ENCODE measurements around the gene EIF1.
A peak's percentile ranks its signal among the peaks of the same experiment; 100 is the strongest.

The EIF1 gene

DNA sequence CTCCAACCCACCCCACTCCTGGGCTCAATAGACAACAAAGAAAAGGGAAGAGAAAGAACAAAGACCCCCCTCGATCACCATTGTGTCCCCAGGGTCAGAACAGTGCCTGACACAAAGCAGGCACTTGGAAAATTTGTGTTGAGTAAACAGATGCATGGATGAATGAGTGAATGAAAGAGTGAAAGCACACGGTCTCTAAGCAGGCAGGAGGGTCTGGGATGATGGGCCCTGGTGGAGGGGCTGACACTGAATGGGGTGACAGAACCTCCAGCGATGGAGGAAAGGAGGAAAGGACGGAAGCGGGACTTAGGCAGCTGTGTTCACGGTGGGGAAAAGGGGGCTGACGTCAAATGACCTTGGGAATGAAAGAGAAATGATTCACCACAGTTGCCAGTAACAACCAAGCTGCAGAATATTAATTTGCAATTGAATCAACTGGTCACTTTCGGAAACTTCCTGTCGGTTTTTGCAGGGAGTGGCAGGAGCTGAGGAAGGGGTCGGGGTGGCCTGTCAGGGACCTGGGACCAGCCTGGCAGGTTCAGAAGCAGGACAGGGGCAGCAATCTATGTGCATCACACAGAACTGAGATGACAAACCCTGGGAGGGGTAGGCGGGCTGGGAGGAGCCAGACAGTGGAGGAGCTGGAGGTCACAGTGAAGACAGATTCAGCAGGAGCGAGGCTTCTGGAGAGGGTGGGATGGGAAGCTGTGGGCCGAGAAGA lies 16.7 kb downstream of the EIF1 start:
- DNase-seq, result no peak

DNA sequence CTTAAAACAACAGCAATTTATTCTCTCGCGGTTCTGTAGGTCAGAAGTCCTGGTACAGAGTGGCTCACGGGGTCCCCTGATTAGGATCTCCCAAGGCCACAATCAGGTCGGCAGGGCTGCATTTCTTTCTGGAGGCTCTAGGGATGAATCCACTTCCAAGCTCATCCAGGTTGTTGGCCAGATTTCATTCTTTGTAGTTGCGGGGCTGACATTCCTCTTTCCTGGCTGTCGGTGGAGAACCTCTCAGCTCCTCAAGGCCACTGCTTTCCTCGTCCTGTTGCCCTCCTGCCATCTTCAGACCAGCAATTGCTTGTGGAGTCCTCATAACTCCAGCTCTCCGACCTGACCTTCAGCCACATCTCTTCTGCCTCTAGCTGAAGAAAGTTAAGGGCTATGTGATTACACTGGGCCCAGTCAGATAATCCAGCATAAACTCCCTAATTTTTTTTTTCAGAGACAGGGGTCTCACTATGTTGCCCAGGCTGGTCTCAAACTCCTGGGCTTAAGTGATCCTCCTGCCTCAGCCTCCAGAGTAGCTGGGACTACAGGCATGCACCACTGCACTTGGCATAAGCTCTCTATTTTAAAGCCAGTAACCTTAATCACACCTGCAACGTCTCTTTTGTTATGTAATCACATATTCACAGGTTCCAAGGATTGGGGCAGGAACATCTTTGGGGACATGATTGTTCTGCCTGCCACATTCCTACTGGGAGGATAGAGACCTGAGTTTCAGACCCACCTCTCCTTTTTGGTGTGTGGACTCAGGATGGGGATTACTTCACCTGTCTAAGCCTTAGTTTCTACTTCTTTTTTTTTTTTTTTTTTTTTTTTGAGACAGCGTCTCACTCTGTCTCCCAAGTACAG lies 19.4 kb downstream of the EIF1 start:
- no peak for DNase-seq

DNA sequence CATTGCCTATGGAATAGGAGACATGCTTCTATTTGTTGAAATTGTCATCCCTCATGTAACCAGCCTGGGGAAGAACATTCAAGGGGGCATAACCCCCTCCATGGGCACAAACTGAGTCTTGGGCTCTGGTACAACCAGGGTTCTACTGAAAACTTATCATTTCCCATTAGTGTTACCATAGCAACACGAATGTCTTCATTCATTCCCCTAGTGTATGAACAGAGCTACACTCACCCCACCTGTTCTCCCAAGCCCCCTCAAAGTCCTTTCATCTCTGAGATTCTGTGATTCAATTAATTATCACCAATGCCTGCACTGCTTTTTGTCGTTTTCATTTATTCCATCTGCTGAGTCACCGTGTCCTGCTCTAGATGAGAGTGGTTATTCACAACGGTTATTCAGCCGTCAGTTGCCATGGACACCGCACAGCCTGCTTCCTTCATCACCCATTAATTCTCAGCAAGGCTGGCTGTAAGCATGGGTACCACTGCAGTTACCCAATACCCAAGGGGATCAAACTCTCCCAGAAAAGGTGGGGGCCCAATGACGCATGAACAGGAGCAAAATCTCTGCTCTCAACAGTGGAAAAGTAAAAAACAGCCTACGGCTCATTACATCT lies 21.9 kb downstream of the EIF1 start:
- DNase-seq, result peak; percentile 35

DNA sequence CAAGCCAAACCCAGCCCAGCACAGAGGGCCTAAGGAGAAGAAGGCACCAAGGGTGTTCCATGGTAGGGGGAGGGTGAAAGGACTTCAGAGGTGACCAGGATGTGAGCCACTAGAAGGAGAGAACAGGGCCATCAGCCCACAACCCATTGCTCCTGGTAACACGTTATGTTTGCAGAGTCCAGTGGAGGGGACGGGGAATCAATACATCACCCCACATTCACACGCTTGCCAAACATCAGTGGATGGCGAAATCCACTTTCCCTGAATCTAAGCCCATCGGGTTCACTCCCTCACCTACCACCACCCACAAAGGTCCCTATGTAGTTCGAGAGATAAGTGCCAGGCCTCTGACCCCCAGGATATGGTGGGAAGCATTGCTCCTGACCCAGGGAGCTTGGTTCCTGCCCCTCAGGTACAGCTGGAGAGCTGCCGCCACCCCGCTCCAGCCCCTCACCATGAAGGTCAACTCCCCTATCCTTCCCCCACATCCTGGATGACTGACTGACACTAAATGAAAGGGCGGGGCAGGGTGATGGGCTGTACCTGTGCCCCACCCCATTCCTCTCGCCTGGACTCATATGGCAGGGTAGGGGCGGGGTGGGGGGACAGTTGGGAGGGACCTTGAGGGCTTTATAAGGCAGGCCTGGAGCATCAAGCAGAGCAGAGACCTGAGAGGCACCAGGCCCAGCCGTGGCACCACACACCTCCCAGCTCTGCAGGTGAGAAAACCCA lies 23.1 kb downstream of the EIF1 start, which contains the start of gene GAST:
Gene GAST, plus strand, starts transcription at position 663 of the 732 bp plus-strand sequence. CDS start 3,106 bp downstream, outside the sequence.
- no peak for DNase-seq

DNA sequence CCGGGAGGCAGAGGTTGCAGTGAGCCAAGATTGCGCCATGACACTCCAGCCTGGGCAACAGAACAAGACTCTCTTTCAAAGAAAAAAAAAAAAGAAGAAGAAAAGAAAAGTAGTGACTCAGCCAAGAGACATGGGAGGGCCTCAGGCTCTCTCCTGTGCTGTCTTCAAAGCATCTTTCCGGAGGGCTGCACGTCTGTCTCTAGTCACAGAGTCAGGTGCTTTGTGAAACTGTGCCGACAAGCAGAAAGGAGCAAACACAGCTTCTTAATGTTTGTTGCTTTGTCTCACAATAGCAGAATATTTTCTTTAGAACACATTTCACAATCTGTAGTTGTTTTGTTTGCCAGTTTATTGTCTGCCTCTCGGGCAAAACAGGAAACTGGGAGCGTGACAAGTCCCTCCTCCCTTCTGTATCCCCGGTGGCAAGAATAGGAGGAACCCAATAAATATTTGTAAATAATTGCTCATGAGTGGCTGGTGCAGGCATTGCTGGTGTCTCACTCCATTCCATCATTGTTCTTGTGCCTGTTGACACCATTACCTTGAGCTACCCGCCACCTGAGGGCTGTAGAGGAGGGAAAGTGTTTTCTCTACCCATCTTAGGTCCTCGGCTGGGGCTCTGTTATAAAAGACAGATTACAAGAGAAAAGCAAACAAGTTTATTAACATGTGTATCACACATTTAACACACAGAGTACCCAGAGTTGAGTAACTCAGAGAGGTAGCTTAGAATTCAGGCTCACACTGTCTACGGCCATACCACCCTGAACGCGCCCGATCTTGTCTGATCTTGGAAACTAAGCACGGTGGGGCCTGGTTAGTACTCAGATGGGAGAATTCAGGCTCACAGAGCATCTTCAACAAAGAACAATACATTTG lies 29.0 kb downstream of the EIF1 start:
- no peak for DNase-seq

DNA sequence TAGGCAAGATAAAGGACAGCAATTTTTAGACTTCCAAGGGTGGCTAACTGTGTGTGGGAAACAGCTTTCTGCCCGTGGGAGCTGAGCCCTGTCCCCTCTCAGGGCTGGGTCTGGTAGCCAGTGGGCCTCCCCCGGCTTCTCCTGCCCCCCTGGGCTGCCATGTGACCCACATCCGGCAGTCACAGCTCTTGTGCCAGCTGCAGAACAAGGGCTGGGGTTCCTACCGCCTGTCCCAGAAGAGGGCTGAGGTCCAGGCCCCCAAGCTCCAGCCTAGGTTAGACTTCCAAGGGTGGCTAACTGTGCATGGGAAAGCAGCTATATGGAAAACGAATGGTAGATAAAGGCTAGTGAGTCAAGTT lies 29.6 kb downstream of the EIF1 start:
- DNase-seq, result no peak

DNA sequence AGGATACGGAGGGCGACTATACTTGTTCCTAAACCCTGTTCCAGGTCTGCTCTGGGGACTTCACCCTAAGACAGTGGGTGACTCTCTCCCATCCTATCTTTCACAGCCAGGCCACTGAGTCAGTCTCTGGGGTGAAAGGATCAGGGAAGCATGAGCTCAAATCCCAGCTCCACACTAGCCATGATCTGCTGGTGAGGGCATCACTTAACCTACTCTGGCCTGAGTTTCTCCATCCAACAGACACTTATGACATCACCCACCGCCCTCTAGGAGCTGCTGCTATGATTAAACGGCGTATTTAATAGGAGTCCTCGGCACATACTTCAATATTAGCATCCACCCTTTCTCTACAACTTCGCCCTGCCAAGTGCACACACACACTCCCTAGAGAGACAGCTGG lies 33.5 kb downstream of the EIF1 start:
- no peak for DNase-seq

DNA sequence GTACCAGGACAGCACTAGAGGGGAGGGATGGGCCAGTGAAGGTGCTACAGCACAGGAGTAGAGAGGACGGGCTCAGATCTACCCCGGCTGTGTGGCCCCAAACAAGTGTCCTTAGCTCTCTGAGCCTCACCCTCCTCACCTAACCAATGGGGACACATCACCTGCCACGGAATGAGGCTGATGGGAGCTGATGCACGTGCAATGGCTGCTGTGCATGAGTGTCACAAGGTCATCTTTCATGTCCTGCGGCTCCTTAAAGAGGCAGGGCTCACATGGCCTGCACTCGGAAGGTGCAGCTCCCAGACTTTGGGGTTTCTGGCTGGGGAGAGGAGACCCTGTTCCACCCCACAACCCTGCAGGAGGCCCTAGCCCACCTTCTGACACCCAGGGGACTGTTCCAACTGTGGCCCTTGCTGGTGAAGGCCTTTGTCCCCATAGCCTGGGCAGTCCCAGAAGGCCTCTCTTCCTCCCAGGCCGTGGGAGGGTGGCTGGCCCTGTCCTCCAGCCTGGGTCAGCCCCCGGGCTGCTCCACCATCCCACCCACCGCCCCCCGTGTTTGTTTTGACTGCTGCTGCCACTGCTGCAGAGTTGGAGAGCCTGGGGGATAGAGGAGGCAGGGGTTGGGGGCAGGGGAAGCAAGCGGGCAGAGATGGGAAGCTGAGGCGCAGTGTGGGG lies 35.3 kb downstream of the EIF1 start:
- no peak for DNase-seq

DNA sequence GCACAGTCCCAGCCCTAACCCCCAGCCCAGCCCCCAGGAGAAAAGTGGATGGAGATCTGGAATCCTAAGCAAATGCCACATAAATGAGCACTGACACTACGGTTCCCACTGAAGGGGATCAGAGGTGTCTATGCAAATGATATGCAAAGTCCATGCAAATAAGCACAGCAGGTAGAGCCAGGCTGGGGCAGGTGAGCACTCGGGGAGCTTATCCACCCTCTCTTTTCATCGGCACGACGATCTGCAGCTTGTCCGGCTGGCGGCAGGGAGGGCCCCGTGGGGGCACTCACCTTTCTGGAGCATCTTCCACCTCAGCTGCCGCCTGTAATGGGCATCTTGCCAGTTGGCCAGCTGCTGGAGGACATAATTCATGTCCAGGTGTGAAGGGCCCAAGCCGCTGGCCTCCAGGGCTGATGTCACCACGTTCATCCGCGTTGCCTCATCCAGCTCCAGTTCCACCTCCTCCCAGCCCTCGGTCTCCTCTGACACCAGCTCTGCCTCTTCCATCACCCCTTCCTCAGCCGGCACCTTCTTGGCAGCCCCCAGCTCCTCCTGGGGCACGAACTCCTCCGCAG lies 35.9 kb downstream of the EIF1 start:
- DNase-seq, result no peak

DNA sequence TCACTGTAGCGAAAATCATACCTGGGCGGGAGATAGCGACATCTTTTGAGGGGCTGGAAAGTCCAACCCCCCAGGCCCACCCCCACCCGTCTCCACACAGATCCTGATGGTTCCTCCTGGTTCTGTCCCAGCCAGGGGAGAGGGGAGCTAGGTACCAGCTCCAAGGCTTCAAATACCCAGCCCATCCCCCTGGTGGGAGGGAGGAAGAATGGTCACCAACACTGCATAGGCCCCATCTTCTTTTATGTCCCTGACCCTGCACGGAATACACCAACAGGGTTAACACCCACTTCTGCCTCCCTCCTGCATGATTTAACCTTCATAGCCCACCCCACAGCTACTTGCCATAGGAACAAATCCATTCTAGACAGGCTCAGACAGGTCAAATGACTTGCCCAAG lies 36.4 kb downstream of the EIF1 start:
- DNase-seq, result no peak

DNA sequence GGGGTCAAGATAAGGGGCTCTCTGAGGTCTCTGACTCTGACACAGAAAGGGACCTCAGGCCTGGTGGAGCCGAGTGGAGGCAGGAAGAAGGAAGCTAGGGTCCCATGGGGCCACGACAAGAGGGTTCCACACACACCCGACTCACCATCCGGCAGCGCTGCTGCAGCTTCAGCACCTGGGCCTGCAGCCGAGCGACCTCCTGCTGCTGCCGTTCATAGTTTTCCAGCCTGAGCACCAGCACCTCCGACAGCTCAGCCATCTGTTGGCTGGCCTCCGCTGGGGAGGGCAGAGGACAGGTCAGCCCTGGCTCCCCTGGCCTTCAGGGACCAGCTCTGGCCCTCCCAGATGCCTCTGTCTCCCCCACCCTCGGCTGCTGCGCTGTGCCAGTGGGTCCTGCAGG lies 39.4 kb downstream of the EIF1 start:
- no peak for DNase-seq

DNA sequence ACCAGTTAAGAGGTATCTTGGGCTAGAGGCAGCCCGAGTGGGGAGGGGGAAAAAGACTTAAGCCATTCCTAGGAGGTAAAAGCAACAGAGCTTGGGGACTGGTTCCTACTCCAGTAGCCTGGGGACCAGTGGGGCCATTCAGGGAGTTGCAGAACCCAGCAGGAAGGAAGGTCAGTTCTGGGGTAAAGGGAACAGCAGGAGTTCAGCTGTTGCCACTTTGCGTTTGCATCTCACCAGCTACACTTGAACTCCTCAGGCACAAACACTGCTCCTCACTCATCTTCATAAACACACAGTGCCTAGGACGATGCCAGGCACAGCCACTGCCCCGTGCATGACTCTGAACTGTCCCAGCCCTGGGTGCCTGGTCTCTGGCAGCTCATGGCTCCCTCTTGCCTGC lies 41.8 kb downstream of the EIF1 start:
- DNase-seq, result no peak

DNA sequence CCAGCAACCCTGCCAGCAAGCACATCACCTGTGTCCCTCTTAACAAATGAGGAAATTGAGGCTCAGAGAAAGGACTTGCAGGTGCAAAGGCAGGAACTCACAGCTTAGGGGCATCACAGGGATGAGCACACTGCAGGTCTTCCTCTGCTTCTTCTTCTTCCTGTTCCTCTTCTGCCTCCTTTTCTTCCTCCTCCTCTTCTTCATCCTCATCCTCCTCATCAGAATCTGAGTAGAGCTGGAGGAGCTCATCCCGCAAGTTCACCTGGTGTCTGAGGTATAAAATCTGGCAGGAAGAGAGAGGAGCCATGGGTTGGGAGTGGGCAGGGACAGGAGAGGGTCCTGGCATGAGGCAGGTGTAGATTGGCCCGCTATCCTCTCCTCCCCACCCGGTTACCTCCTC lies 43.2 kb downstream of the EIF1 start:
- no peak for DNase-seq

DNA sequence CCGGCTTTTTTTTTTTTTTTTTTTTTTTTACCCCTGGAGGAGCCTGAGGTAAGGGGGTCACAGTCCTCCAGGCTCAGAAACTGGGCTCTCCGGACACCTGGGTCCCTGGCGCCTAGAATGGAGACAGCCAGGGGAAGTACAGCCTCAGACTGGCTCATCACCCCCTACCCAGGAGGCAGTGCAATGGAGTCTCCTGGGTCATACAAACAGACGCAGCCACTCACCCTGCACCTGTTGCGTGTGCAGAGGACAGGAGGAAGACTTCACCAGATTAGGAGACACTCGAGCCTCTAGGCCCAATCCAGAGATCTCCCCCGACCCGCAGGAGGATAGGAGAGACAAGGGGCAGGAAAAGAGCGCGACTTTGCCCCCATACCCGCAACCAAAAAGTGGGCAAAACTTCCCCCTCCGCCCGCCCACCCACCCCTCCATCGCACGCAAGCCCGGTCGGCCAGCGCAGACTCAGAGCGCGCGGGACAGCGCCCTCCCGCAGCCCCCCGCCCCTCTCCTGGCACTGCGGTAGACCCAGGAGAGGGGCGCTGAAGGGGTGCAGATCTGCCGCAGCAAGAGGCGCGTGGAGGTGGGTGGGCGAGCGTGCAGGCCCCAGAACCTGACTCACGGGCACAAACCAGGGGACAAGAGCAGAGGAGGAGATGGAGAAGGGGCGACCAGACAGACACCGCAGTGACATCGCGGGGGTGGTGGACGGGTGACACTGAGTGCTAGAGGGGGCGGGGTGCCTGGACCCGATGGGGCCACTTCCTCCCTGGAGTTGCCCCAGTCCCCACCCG lies 44.9 kb downstream of the EIF1 start:
- no peak for DNase-seq

DNA sequence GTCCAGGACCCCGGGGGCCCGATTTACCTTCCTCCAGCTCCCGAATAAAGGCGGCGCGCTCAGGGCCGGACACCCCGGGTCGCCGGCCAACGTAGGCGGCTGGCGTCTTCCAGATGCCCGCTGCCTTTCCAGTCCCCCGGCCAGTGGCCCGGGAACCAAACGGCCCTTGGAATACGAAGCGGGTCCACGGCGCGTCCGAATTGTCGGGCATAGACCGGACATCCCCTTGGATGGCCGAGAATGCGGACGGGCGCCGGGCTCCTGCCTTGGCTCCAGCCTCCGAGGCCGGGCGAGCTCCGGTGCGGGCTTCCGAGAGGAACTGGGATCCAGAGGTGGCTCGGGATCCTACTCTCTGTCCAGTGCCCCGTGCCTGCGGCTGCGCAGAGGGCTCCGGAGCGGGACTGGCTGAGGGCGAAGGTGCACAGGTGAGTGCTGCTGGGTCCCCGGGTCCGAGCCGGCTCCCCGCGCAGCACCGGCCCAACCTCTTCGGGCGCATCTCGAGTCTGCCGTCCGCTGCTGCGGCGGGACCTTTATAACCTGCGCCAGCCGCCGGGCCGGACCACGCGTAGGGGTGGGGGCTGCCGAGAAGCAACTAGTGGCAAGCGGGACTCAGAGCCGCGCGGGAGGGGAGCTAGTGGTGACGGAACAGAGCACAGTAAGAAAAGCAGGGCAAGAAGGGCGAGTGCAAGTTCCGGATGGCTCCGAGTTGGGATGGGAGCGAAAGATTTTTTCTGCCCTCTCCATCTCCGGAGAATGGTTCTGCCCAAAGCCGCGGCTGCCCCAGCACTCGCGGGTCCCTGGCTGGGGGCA lies 45.7 kb downstream of the EIF1 start, which contains the start of gene HAP1:
Gene HAP1, minus strand, starts transcription at position 505 of the 810 bp plus-strand sequence. Its CDS starts 9 bp downstream, at position 496.
- DNase-seq, result no peak

DNA sequence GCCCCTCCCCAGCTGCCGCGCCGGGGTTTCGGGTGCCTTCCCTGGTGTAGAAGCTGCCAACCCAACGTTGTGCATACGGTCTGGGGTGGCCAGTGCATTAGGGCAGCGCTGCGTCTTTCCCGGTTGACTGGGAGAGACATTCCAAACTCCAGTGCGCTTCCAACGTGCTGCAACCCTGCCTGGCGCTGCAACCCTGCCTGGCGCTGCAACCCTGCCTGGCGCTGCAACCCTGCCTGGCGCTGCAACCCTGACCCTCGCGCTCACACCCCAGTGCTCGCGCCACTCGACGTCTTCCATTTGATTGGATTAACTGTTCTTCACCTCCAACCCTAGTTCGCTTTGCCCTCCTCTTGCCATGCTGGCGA lies 46.2 kb downstream of the EIF1 start:
- DNase-seq, result no peak

DNA sequence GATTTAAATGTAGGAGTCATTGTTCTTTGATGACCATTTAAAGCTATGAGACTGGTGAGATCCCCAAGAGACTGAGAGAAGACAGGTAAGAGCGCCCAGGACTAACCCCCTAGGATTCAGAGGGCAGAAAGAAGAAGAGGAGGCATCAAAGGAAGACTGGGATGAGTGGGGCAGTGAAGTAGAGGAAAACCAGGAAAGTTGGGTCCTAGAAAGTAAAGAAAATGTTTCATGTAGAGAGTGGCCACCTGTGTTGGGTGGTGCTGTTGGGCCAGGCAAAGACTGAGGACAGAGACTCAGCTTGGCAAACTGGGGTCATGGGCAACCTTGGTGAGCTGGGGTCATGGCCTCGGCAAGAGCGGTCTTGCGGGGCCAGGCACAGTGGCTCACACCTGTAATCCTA lies 47.1 kb downstream of the EIF1 start:
- DNase-seq, result no peak

DNA sequence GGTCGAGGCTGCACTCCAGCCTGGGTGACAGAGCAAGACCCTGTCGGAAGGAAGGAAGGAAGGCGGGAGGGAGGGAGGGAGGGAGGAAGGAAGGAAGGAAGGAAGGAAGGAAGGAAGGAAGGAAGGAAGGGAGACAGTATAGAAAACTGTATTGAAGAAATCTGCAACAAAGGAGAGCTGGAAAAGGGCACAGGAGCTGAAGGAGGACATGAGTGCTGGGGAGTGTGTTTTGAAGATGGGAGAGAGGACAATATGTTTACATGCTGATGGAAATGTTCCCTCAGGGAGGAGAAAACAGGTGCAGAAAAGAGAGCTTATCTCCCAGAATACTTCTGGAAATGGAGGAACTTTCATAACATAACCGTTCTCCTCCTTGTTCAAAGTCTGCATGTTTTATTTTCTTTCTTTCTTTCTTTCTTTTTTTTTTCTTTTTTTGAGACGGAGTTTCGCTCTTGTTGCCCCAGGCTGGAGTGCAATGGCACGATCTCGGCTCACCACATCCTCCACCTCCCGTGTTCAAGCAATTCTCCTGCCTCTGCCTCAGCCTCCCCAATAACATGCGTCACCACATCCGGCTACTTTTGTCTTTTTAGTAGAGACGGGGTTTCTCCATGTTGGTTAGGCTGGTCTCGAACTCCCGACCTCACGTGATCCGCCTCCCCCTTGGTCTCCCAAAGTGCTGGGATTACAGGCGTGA lies 48.4 kb downstream of the EIF1 start:
- no peak for DNase-seq

DNA sequence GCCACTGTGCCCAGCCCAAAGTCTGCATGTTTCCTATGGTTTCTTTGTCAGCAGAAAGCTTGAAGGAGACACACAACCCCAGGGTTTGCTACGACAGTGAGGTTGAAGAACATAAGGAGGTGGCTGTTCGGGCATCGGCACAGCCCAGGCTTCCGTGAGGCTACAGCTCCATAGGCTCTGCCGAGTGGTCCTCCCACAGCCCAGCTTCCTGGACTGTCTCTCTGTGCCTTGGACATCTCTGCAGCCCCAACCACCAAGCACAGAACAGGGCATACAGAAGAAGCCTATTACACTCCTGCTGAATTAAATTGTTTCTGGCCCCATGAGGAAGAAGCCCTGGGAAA lies 49.0 kb downstream of the EIF1 start:
- no peak for DNase-seq
